Coronary artery (tissue), 2 donors: ENCODE data around the gene P2RY2.
"Not testable (repeated sequence)": the region's sequence is repeated elsewhere in the genome, so short reads cannot be mapped to it uniquely, and the experiment has no call there.

ENCODE experiments used
- DNase-seq: peaks from one replicate; pipeline ENCODE4 v3.0.0-alpha.2; 2017; ENCODE audit warnings: low spot score
- H3K27ac ChIP-seq, 2 donors: fragments of 200-600 bp; sonication (generic); one replicate each; pipeline ENCODE4 v1.5.1; 2016 to 2019
- H3K4me3 ChIP-seq: fragments of 200-600 bp; sonication (generic); 2 replicates; pipeline ENCODE4 v1.5.1; 2016; ENCODE audit warnings: mild to moderate bottlenecking, moderate library complexity
- CTCF ChIP-seq: fragments of 200-600 bp; sonication (generic); IDR thresholded peaks from one replicate; pipeline ENCODE4 v1.5.1; 2019; ENCODE audit warnings: antibody characterized with exemption

The P2RY2 gene

GRCh38 chr11:73273222-73273895, 55.3 kb downstream of the P2RY2 start:
- no peak for TF ChIP-seq CTCF
- peak; percentile 62 for DNase-seq
- H3K27ac ChIP-seq, result peak overlapping the region in 1 of 2 donors; percentile 40
- no peak overlapping the region for H3K4me3 ChIP-seq

- Histone ChIP-seq H3K27ac (peak overlapping the region in 1 of 2 donors; percentile 25), H3K4me3 (peak overlapping the region; percentile 10)
- not testable (repeated sequence) for DNase-seq
These were observed 56.1 kb downstream of the P2RY2 start for GRCh38 chr11:73274191-73274590.

- DNase-seq, result peak; percentile 63
- Histone ChIP-seq H3K4me3 (peak overlapping the region; percentile 17), H3K27ac (peak overlapping the region in 1 of 2 donors; percentile 70)
- TF ChIP-seq CTCF, result no peak
These were observed 56.8 kb downstream of the P2RY2 start for GRCh38 chr11:73274722-73275380.

GRCh38 chr11:73275381-73275750, 57.3 kb downstream of the P2RY2 start:
- Histone ChIP-seq H3K4me3 (peak overlapping the region; percentile 17), H3K27ac (peak overlapping the region in 1 of 2 donors; percentile 70)
- TF ChIP-seq CTCF, result no peak
- no peak for DNase-seq

GRCh38 chr11:73277467-73277866, 59.4 kb downstream of the P2RY2 start:
- no peak for DNase-seq
- no peak for TF ChIP-seq CTCF
- Histone ChIP-seq H3K27ac (no peak overlapping the region), H3K4me3 (no peak overlapping the region)

GRCh38 chr11:73280626-73281025, 62.5 kb downstream of the P2RY2 start:
- TF ChIP-seq CTCF, result no peak
- DNase-seq, result no peak
- peak overlapping the region in 1 of 2 donors; percentile 51 for H3K27ac ChIP-seq
- no peak overlapping the region for H3K4me3 ChIP-seq

- H3K4me3 ChIP-seq, result no peak overlapping the region
- DNase-seq, result no peak
- no peak for TF ChIP-seq CTCF
- H3K27ac ChIP-seq, result peak overlapping the region in 1 of 2 donors; percentile 53
These were observed 63.2 kb downstream of the P2RY2 start for GRCh38 chr11:73281201-73281741.
